H1 (cell line): ENCODE measurements around the gene TAF13. TPM values are rescaled to one million over a fixed set of nuclear protein-coding genes. Genes with fewer than 3 reads are reported as not detected.

Source experiments
- CTCF ChIA-PET: fragments of 300-600 bp; sonication (Branson Sonifier 250); formaldehyde crosslinking; loops from one replicate; lab custom pipeline; 2021; ENCODE audit not compliant: partially characterized antibody; lab: Charles Lee
- POLR2A ChIA-PET: fragments of 300-600 bp; sonication (Branson Sonifier 250); formaldehyde crosslinking; loops from one replicate; lab custom pipeline; 2021; ENCODE audit warnings: inconsistent platforms; ENCODE audit not compliant: partially characterized antibody; lab: Charles Lee
- DNase-seq, 2 experiments: peaks; one replicate each; pipeline versions ENCODE4 v3.0.0 to v3.0.0-alpha.2; 2010 to 2022; ENCODE audit warnings: low spot score in 2 of 2, low read depth in 1 of 2, mixed read lengths in 1 of 2
- FAIRE-seq: peaks from 2 replicates; lab custom pipeline; 2011; peaks lifted over from hg19 to GRCh38; lab: Jason Lieb, UNC
- H2AFZ ChIP-seq: 2 replicates; pipeline ENCODE4 v1.8.1; 2012; ENCODE audit warnings: low read length, inconsistent platforms
- H2AK5ac ChIP-seq: 2 replicates; pipeline ENCODE4 v1.6.1; 2013; ENCODE audit warnings: low read depth, low read length
- H2BK120ac ChIP-seq: replicated peaks from 2 replicates; pipeline ENCODE3; 2013; ENCODE audit warnings: low read depth, low read length, inconsistent platforms
- H2BK12ac ChIP-seq: 2 replicates; pipeline ENCODE4 v1.6.1; 2013; ENCODE audit warnings: low read depth, low read length
- H2BK15ac ChIP-seq: 2 replicates; pipeline ENCODE4 v1.6.1; 2013; ENCODE audit warnings: low read length
- H2BK20ac ChIP-seq: 2 replicates; pipeline ENCODE4 v1.6.1; 2013; ENCODE audit warnings: low read length
- H2BK5ac ChIP-seq: 2 replicates; pipeline ENCODE4 v1.6.1; 2013; ENCODE audit warnings: low read depth, low read length
- H3K14ac ChIP-seq: 2 replicates; pipeline ENCODE4 v1.6.1; 2013; ENCODE audit warnings: inconsistent platforms; ENCODE audit not compliant: insufficient read length
- H3K18ac ChIP-seq: 2 replicates; pipeline ENCODE4 v1.6.1; 2013; ENCODE audit warnings: low read length; ENCODE audit errors: extremely low read depth
- H3K23ac ChIP-seq: 2 replicates; pipeline ENCODE4 v1.6.1; 2013; ENCODE audit warnings: inconsistent platforms; ENCODE audit not compliant: insufficient read length
- H3K23me2 ChIP-seq: 2 replicates; pipeline ENCODE4 v1.6.1; 2013; ENCODE audit warnings: low read depth, low read length
- H3K27ac ChIP-seq: 2 replicates; pipeline ENCODE4 v1.6.1; 2011; ENCODE audit warnings: low read depth, low read length, inconsistent platforms
- H3K27me3 ChIP-seq, 4 experiments: replicated peaks in 1 of 4; 1 replicate in 1 of 4; 2 replicates in 3 of 4; pipeline versions ENCODE4 v1.6.1 to v1.8.1; 2011 to 2013; ENCODE audit warnings: low read length in 3 of 4, mild to moderate bottlenecking in 3 of 4, inconsistent platforms in 2 of 4, mixed read lengths in 2 of 4, moderate library complexity in 1 of 4; ENCODE audit not compliant: control insufficient read depth in 3 of 4, insufficient read depth in 3 of 4; ENCODE audit errors: extremely low read depth in 1 of 4
- H3K36me3 ChIP-seq, 4 experiments: 2 replicates each; pipeline versions ENCODE4 v1.6.1 to v1.8.1; 2011 to 2013; ENCODE audit warnings: mild to moderate bottlenecking in 4 of 4, low read length in 3 of 4, moderate library complexity in 2 of 4, control low read depth in 1 of 4, inconsistent platforms in 1 of 4; ENCODE audit not compliant: insufficient read depth in 4 of 4, control insufficient read depth in 2 of 4
- H3K4ac ChIP-seq: replicated peaks from 2 replicates; pipeline ENCODE3; 2013; ENCODE audit warnings: low read length, low read depth, mixed read lengths, inconsistent platforms; ENCODE audit not compliant: insufficient read length
- H3K4me1 ChIP-seq, 4 experiments: replicated peaks in 1 of 4; 1 replicate in 1 of 4; 2 replicates in 3 of 4; pipeline versions ENCODE4 v1.6.1 to v1.8.1; 2011 to 2013; ENCODE audit warnings: low read length in 3 of 4, inconsistent platforms in 2 of 4, mixed read lengths in 1 of 4; ENCODE audit not compliant: insufficient read depth in 4 of 4, control insufficient read depth in 3 of 4
- H3K4me2 ChIP-seq, 2 experiments: 2 replicates each; pipeline versions ENCODE4 v1.6.1 to v1.8.1; 2011 to 2013; ENCODE audit warnings: low read depth in 2 of 2, low read length in 2 of 2, control low read depth in 1 of 2, inconsistent platforms in 1 of 2, mild to moderate bottlenecking in 1 of 2; ENCODE audit not compliant: insufficient read depth in 1 of 2
- H3K4me3 ChIP-seq, 4 experiments: fragments of 200-600, 300-600 bp in 1 of 4; sonication (generic), shearing (Covaris generic), sonication (Bioruptor Twin) in 1 of 4; 2 replicates each; pipeline versions ENCODE4 v1.5.1 to v1.8.1; 2011 to 2016; ENCODE audit warnings: low read length in 4 of 4, low read depth in 3 of 4, control low read depth in 2 of 4, inconsistent platforms in 2 of 4, mild to moderate bottlenecking in 2 of 4, mixed read lengths in 1 of 4, moderate library complexity in 1 of 4; ENCODE audit not compliant: insufficient read depth in 2 of 4; ENCODE audit errors: extremely low read depth in 1 of 4
- H3K56ac ChIP-seq: replicated peaks from 2 replicates; pipeline ENCODE3; 2013; ENCODE audit warnings: low read depth, mild to moderate bottlenecking, mixed read lengths, low read length, inconsistent platforms; ENCODE audit not compliant: insufficient read length
- H3K79me1 ChIP-seq: 2 replicates; pipeline ENCODE4 v1.6.1; 2013; ENCODE audit warnings: low read depth, low read length, control low read depth
- H3K79me2 ChIP-seq, 2 experiments: 2 replicates each; pipeline versions ENCODE4 v1.6.1 to v1.8.1; 2012 to 2013; ENCODE audit warnings: low read length in 2 of 2, mild to moderate bottlenecking in 2 of 2, inconsistent platforms in 1 of 2; ENCODE audit not compliant: insufficient read depth in 2 of 2, control insufficient read depth in 1 of 2
- H3K9ac ChIP-seq, 4 experiments: replicated peaks in 1 of 4; 1 replicate in 1 of 4; 2 replicates in 3 of 4; pipeline versions ENCODE4 v1.6.1 to v1.8.1; 2011 to 2013; ENCODE audit warnings: low read depth in 3 of 4, low read length in 3 of 4, control low read depth in 2 of 4, mild to moderate bottlenecking in 2 of 4, moderate library complexity in 2 of 4, inconsistent platforms in 1 of 4; ENCODE audit errors: extremely low read depth in 1 of 4
- H3K9me3 ChIP-seq, 2 experiments: 2 replicates each; pipeline versions ENCODE4 v1.6.1 to v1.8.1; 2012 to 2013; ENCODE audit warnings: mild to moderate bottlenecking in 2 of 2, moderate library complexity in 2 of 2, control low read depth in 1 of 2, inconsistent platforms in 1 of 2, low read depth in 1 of 2, low read length in 1 of 2, mixed read lengths in 1 of 2; ENCODE audit not compliant: insufficient read depth in 2 of 2
- H4K20me1 ChIP-seq, 2 experiments: replicated peaks in 1 of 2; 2 replicates each; pipeline versions ENCODE3 to v1.8.1; 2011 to 2013; ENCODE audit warnings: inconsistent platforms in 2 of 2, low read length in 2 of 2, mild to moderate bottlenecking in 1 of 2; ENCODE audit not compliant: insufficient read depth in 2 of 2, control insufficient read depth in 1 of 2
- H4K5ac ChIP-seq: 2 replicates; pipeline ENCODE4 v1.6.1; 2013; ENCODE audit warnings: low read length, low read depth, mixed read lengths, inconsistent platforms; ENCODE audit not compliant: insufficient read length
- H4K8ac ChIP-seq: 2 replicates; pipeline ENCODE4 v1.8.0; 2013; ENCODE audit warnings: mild to moderate bottlenecking, moderate library complexity, low read length, inconsistent platforms; ENCODE audit not compliant: insufficient read depth; ENCODE audit errors: extremely low read depth
- H4K91ac ChIP-seq: replicated peaks from 2 replicates; pipeline ENCODE3; 2013; ENCODE audit warnings: low read length, mixed read lengths, inconsistent platforms; ENCODE audit not compliant: insufficient read length
- WGBS, 2 experiments: shearing (Covaris generic) in 1 of 2; methylation state at CpG; one replicate each; pipeline versions ENCODE4 v1.1.6 to v1.1.7; 2013 to 2015; ENCODE audit warnings: low lambda C conversion rate in 2 of 2, mixed read lengths in 2 of 2, inconsistent platforms in 1 of 2, low coverage in 1 of 2, missing lambda C conversion rate in 1 of 2; ENCODE audit not compliant: insufficient replicate concordance in 2 of 2, insufficient coverage in 1 of 2, insufficient read length in 1 of 2; ENCODE audit errors: extremely low coverage in 1 of 2, missing lambda C conversion rate in 1 of 2; 5-methylcytosine and 5-hydroxymethylcytosine counted together
- polyA plus RNA-seq, 7 experiments: library from polyadenylated mRNA; depleted of rRNA in 3 of 7; stranded (reverse) in 5 of 7; unstranded in 2 of 7; fragments of >200 nt in 5 of 7; fragments of 200-250 nt in 2 of 7; gene quantifications; 1 replicate in 5 of 7; 2 replicates in 1 of 7; 4 replicates in 1 of 7; pipeline versions ENCODE4 v1.2.1 to v1.2.3, GENCODE V29; 2011 to 2013; ENCODE audit warnings: missing spikeins in 2 of 7, mixed read lengths in 2 of 7
- total RNA-seq: library from RNA; stranded (reverse); fragmentation: NEBNext Ultra II Directional; extraction: Animal tissue kit (Norgen Biotek cat#: 25700); gene quantifications from 2 replicates; pipeline ENCODE4 v1.2.1, GENCODE V29; 2021

The TAF13 gene
- total and polyA plus RNA-seq, 2 of the 8 experiments (the other 6 are each of a cell fraction or from before 2014, with no cell fraction given) = 13.1 to 41.7 TPM

- Histone ChIP-seq H3K36me3 (no peaks in the 10 kb centered on the region; a peak in 1 of 8 replicates), H2BK20ac (no peak overlapping the region), H4K91ac (no peak overlapping the region), H3K23me2 (peaks cover 11% of the 10 kb centered on the region), H2BK120ac (no peak overlapping the region), H2BK15ac (no peak overlapping the region), H3K27ac (no peak overlapping the region), H3K9ac (no peak overlapping the region), H2AK5ac (no peak overlapping the region), H2AFZ (no peak overlapping the region), H3K56ac (no peak overlapping the region), H3K18ac (no peak overlapping the region), H4K8ac (no peak overlapping the region), H3K27me3 (peaks cover 15 to 36% (median 29%) of the 10 kb centered on the region in 4 experiments), H3K23ac (no peak overlapping the region), H3K4me3 (no peak overlapping the region), H4K5ac (no peak overlapping the region), H3K4me1 (peaks cover 0 to 9% (median 3%) of the 10 kb centered on the region in 4 experiments; a peak in 4 of 7 replicates), H2BK5ac (no peak overlapping the region), H2BK12ac (no peak overlapping the region), H3K4me2 (no peak overlapping the region), H3K9me3 (no peaks in the 10 kb centered on the region), H4K20me1 (no peaks in the 10 kb centered on the region), H3K79me1 (no peaks in the 10 kb centered on the region), H3K14ac (no peak overlapping the region), H3K4ac (no peak overlapping the region), H3K79me2 (no peaks in the 10 kb centered on the region)
- DNase-seq (no peak), FAIRE-seq (no peak)
- WGBS, 2 experiments = 96% methylated on average over 1 of the region's 1 CpG; no CpG with 5 or more reads in 1 of the 2 experiments
- CTCF ChIA-PET = interaction anchor here (0.6 to 1.7 kb wide), 4 partner anchors 14 to 1794 kb away, joined by 3 to 7 read pairs (median 4); no protein-coding TSS in a partner anchor
- POLR2A ChIA-PET = no interaction called here
Observed at GRCh38 chr1:109116286-109116685, 40.5 kb upstream of the TAF13 start.
